Measurements from ENCODE around the gene IFITM10.

IFITM10 gene

DNA sequence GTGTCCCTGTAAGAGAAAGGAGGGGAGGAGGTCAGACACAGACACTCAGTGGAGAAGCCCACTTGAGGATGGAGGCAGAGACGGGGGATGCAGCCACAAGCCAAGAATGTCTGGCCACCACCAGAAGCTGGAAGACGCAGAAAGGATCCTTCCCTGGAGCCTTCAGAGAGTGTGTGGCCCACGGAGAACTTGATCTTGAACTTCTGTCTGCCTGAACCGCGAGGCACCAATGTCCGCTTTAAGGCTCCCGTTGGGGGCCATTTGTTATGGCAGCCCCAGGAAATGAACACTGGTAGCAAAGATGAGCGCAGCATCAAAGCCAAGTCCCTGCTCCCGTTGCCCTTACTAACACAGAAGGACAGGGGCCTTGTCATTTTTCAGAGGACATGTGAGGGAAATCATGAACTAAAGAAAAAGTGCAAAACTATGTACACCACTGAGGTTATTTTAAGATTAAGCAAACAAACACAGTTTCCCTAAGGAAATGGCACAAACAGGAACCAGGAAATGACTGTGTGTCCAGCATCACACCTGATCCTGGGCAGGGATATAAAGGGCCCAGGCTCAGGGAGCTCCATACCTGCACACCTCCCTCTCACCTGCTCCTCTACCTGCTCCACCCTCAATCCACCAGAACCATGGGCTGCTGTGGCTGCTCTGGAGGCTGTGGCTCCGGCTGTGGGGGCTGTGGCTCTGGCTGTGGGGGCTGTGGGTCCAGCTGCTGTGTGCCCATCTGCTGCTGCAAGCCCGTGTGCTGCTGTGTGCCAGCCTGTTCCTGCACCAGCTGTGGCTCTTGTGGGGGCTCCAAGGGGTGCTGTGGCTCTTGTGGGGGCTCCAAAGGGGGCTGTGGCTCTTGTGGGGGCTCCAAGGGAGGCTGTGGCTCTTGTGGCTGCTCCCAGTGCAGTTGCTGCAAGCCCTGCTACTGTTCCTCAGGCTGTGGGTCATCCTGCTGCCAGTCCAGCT is 53.5 kb downstream of the IFITM10 start, which contains the start of gene KRTAP5-6:
KRTAP5-6 (plus strand) TSS at position 588 of the 963 bp plus-strand sequence; CDS start at position 639, 51 bp downstream.
- TF ChIP-seq, protein P1, sequence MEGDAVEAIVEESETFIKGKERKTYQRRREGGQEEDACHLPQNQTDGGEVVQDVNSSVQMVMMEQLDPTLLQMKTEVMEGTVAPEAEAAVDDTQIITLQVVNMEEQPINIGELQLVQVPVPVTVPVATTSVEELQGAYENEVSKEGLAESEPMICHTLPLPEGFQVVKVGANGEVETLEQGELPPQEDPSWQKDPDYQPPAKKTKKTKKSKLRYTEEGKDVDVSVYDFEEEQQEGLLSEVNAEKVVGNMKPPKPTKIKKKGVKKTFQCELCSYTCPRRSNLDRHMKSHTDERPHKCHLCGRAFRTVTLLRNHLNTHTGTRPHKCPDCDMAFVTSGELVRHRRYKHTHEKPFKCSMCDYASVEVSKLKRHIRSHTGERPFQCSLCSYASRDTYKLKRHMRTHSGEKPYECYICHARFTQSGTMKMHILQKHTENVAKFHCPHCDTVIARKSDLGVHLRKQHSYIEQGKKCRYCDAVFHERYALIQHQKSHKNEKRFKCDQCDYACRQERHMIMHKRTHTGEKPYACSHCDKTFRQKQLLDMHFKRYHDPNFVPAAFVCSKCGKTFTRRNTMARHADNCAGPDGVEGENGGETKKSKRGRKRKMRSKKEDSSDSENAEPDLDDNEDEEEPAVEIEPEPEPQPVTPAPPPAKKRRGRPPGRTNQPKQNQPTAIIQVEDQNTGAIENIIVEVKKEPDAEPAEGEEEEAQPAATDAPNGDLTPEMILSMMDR (IDR thresholded peaks at IDR 0.05): no peak

DNA sequence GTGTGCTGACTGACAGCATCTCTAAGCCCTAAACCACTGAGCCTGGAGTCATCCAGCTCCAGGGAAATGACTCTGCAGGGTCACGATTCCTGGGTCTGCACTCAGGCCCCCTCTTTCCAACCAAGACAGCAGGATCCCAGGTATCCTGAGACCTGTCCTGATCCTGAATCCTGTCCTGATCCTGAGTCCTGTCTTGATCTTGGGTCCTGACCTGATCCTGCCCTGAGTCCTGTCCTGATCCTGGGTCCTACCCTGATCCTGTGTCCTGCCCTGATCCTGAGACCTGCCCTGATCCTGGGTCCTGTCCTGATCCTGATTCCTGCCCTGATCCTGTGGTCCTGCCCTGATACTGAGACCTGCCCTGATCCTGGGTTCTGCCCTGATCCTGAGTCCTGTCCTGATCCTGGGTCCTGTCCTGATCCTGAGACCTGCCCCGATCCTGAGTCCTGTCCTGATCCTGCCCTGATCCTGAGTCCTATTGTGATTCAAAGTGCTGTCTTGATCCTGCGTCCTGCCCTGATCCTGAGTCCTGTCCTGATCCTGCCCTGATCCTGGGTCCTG is 54.8 kb downstream of the IFITM10 start:
- TF ChIP-seq, protein P1 (IDR thresholded peaks at IDR 0.05): no peak

DNA sequence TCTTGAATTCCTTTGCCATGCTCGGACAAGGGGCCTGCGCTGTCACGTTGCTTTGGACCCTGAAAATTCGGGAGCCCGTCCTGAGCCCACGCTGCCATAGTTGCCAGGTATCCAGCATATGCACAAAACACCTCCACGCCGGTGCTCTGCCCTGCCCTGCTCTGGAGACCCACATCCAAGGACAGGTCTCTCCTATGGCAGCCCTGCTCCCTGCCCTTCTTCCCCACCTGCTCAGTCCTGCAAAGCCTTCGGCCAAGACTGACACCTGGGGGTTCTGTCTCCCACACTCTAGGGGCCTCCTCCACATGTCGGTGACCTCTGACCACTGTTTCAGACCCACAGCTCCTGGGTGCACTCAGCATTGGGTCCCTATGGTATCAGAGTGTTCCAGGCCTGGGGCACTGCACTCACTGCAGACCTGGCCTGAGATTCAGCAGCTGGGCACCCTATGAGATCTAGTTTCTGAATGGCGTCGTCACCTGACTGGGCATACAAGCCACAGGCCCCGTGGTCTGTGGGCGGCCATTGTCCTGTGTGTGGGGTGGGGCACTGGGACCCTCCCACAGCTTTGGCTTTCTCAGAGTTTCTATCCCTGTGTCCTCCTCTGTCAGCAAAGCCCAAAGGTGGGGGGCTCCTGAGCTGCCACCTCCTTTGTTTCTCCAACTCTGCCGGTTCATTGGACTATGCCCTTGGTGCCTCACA is 55.4 kb downstream of the IFITM10 start:
- TF ChIP-seq, protein P1 (IDR thresholded peaks at IDR 0.05): no peak

DNA sequence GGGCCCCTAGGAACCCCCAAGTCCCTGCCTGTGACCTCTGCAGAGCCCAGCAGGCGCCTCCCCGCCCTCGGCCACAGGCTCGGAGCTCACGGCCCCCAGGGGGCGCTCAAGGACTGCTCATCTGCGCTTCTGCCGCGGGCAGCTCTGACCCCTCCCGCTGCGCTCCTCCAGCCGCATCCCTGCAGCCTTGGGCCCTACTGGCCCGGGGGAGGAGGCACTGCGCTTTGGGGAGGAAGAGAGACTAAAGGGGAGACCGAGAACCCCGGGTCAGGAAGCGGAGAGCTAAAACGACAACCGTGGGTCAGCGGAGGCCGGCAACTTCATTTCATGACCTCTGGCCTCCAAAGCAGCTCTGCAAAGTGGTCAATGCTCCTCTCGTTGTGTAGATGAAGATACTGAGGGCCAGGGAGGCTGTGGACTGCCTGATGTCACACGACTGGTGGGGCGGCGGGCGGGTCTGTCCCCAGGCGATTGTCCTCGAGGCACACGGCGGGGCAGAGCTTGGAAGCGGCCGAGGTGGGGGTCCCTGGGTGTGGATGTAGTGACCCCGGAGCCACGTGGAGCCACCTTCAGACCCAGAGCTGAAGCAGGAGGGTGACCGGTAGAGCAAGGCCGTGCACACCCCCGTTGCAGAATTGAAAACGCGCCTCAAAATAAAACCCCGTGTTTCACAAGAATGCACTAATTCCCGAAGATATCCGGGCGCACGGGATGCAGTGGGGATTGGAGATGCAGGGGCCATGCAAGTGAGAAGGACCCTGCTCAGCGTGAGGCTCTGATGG is 56.1 kb downstream of the IFITM10 start:
- TF ChIP-seq, protein P1 (IDR thresholded peaks at IDR 0.05): peak; percentile 91

DNA sequence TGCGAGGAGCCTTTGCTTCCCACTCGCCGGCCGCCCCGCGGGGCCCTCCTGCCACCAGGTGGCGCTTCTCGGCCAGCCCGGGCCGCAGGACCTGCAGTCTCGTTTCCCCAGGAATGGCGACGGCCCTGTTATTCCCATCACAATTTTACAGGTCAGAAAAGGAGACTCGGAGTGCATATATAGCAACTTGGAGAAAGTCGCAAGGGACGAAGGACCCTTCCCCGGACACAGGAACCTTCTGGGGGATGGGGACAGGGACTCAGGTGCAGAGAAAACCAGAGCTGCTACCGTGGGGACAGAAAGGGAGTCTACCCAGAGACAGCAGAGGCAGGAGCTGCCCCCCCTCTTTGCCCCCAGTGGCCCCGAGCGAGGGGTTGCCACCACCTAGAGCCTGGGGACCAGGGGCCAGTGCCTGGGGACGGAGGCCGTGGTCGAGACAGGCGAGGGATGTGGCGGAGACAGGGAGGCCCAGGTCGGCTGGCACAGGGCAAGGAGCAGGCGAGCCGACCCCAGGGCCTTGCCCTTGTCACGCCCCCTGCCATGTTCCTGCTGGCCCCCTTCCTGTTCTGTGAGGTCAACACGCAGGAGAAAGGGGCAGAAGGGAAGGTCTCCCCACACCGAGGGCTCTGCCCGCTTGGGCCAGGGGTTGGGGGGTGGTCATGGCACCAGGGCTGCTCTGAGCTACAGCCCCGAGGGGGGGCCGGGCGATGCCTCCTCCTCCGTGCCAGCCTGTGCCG is 56.9 kb downstream of the IFITM10 start:
- TF ChIP-seq, protein P1 (IDR thresholded peaks at IDR 0.05): peak; percentile 97

DNA sequence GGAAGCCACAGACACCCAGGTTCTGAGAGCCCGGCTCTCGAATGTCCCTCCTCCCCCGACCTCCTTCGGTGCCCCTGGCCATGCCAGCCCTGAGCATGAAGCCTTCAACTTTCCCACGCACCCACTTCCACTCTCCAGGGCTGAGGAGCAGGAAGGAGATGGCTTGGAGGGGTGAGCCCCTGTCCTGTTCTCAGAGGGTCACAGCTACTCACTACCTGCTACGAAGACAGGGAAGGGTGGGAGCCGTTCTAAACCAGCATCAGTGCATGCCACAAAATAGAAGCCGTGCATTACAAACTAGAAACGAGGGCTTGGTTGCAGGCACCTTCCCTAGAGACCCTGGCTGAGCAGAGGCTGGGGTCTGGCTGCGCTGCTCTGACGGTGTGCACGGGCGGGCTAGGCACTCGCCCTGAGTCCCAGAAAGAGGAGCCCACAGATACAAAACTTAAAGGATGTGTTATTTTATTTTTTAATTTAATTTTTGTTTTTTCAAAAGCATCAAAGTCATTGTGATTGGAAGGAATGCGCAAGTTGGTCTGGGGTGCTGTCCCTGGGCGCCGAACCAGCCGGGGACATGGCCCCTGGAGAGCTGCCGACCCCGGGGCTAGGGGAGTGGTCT is 57.6 kb downstream of the IFITM10 start:
- TF ChIP-seq, protein P1 (IDR thresholded peaks at IDR 0.05): no peak
